ENCODE results near the gene MLLT6.

DNA sequence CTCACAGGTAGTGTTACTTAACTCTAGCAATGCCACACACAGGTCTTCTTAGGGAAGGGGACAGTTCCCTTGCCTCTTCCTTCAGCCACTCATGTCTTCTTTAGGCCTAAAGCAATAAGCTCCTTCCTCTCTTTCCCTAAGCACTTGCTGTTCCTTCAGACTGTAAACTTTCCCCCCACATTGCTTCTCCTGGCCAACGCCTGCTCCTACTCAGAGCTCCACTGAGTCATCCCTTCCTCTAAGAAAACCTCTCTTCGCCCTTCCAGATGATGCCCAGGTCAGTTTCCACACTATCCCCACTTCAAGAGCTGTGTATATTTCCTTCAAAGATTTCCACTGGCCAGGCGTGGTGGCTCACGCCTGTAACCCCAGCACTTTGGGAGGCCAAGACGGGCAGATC is 17.8 kb upstream of the MLLT6 start:
- TF ChIP-seq POLR2A (IDR thresholded peaks at IDR 0.05) = no peak
- TF ChIP-seq, protein P1, sequence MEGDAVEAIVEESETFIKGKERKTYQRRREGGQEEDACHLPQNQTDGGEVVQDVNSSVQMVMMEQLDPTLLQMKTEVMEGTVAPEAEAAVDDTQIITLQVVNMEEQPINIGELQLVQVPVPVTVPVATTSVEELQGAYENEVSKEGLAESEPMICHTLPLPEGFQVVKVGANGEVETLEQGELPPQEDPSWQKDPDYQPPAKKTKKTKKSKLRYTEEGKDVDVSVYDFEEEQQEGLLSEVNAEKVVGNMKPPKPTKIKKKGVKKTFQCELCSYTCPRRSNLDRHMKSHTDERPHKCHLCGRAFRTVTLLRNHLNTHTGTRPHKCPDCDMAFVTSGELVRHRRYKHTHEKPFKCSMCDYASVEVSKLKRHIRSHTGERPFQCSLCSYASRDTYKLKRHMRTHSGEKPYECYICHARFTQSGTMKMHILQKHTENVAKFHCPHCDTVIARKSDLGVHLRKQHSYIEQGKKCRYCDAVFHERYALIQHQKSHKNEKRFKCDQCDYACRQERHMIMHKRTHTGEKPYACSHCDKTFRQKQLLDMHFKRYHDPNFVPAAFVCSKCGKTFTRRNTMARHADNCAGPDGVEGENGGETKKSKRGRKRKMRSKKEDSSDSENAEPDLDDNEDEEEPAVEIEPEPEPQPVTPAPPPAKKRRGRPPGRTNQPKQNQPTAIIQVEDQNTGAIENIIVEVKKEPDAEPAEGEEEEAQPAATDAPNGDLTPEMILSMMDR (IDR thresholded peaks at IDR 0.05 in 8 of 11, conservative IDR thresholded peaks at IDR 0.05 in 3 of 11) = no peak
- no peak for TF ChIP-seq POLR2AphosphoS5 (IDR thresholded peaks at IDR 0.05)
